ENCODE data around the gene SIK3.

The SIK3 gene

DNA sequence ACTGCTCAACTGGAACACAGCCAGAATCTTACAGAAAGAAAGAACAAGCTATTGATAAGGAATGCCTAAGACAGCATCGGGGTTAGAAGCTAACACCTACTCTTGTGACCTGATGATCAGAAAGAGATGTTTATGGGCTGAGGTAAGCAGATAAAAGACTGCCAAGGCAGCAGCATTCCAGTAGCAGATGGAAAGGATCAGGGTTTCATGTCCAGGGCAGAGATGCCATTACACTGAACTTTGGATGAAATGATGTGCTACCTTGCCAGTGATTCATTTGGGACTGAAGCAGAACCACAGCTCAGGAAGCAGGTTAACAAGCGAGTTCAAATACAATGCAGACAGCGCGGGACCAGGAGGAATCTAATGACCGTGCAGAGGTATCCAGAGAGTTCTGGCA is 233.7 kb downstream of the SIK3 start:
- DNase-seq (ENCODE audit: low spot score) = no peak

DNA sequence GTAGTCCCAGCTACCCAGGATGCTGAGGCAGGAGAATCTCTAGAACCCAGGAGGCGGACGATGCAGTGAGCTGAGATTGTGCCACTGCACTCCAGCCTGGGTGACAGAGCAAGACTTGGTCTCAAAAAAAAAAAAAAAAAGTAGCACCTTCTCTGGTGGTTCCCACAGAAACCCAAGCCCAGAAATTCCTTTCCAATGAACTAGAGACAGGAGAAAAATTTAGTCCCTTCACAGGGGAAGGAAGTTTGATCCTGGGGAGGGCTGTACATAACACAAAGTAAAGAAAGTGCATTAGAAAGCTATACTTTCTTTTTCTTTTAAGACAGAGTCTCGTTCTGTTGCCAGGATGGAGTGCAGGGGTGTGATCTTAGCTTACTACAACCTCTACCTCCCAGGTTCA is 235.3 kb downstream of the SIK3 start:
- no peak for DNase-seq (ENCODE audit: low spot score)

DNA sequence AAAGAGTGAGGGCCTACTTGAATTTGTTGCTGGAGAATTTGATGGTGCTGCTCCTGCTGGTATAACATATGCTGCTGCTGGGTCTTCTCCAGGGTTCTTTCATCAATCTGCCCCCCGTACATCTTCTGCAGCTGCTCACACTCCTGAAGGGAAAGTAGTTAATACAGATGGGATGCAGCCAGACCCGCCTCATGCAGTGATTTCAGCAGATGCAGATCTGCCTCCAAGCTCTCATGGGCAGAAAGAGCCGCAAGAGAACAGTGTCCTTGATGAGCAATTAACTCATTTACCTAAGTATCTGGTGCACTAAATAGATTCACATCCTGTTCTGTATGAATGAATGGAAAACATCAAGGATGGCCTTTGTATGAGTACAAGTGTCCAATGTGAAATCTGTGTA is 236.0 kb downstream of the SIK3 start:
- no peak for DNase-seq (ENCODE audit: low spot score)

DNA sequence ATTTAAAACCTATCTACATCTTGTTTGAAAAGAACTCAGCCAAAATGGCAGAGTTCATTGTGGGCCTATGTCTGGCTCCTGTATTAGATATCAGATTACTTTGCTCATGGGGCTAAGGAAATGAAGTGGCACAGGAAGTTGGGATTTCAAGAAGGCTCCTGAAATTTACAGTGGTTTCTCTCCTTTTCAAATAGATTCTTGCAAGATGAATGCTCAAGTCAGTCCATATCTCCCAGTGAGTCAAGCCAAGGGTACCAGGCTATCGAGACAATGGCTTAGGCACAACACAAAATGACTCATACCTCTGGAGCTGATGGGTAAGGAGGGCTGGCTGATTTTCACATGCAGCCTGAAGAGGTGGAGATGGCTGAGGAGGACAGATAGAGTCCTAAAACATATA is 236.7 kb downstream of the SIK3 start:
- DNase-seq (ENCODE audit: low spot score) = no peak

DNA sequence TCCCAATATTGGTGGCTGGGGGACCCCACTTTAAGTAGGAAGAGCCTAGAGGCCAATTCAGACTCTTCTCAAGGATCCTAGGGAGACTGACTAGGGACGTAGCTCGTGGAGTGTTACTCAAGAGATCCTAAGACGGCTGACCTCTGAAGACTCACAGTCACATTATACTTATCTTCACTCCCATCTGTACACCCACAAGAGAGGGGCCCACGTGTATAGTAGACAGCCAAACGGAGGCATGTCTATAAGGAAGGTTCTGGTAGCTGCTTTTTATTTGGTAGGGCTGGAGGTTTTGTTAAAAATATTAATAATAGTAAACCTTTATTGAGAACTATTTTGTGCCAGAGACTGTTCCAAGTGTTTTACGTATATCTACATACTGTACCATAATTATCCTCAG is 237.9 kb downstream of the SIK3 start:
- no peak for DNase-seq (ENCODE audit: low spot score)

DNA sequence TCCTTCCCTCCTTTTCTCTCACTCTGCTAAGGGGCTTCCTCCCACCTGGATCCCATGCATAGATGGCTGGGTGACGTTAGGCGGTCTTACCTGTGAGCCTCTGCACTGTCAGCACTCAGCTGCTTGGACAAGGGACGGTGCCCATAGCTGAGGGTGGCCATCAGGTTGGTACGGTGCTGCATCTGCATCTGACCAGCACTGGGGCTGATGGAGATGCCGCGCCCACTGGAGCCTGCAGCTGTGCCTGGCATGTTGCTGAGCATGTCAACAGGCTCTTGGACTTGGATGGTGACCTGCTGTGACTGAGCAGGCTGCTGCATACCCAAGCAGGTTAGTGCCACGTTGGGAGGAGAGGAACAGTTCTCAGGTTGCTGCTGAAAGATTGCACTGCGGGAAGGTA is 239.1 kb downstream of the SIK3 start:
- DNase-seq (ENCODE audit: low spot score) = no peak

DNA sequence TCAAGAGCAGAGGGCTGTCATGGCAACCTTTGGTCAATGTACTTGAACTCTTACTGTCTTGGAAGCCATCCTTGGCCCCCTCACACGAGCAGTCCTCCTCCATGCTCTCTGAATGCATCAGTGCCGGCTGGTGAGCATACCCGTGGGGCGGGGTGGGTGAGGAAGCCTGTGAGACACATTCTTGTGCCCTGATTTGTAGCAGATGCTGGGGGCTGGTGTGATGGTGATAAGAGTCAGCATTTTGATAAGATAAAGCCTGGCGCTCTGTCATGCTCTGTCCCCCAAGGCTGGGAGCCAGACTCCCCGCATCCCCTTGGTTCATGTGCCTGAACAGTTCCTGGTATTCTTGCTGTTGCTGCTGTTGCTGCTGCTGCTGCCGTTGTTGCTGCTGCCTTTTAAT is 240.3 kb downstream of the SIK3 start:
- no peak for DNase-seq (ENCODE audit: low spot score)

DNA sequence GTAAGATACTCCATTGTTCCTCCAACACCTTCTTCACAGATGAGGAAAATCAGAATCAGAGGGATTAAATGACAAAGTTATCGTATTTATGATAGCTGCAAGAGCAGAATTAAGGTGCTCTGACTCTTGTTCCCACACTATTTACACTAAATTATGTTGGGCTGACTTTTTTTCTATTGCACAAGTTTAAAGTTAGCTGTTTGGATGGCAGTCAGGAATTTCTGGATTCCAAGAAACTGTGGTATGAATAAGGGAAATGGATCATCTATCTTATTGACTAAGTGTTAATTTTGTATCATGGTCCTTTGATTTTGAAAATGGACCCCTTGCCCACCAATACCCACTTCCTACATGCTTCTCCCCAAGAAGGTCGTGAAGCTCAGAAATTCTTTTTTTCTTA is 240.9 kb downstream of the SIK3 start:
- DNase-seq (ENCODE audit: low spot score) = no peak

DNA sequence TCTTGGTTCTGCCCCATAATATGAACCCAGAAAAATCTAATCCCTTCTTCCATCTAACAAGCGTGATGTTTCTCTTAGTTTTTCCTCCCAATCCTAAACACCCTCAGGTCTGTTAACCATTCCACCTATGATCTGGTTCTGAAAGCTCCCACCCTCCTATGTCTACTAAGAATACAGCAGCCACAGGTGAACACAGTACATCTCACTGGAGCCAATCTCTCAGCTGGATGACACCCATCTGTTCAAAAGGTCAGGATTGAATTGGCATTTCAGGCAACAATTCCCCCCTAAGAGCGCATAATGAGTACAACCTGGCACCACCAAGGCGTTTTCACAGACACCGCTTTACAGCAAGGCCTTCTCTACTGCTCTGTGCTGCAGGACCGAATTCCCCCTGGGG is 241.8 kb downstream of the SIK3 start:
- no peak for DNase-seq (ENCODE audit: low spot score)

DNA sequence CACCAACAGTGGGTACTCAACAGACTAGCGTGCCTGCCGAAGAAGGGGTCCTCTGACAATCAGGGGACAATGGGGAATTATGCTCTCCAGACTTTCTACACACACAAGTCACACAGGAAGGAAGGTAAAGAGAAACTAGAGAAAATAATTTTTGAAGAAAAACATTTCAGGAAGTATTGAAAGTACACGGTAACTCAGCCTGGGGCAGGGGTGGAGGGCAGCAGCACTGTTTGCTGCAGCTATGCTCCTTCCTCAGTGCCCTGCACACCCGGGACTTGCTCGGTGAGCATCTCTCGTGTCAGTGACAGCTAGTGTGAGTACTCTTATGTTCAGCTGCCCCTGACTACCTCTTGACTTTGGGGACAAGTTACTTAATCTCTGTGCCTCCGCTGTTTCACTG is 242.8 kb downstream of the SIK3 start:
- no peak for DNase-seq (ENCODE audit: low spot score)

DNA sequence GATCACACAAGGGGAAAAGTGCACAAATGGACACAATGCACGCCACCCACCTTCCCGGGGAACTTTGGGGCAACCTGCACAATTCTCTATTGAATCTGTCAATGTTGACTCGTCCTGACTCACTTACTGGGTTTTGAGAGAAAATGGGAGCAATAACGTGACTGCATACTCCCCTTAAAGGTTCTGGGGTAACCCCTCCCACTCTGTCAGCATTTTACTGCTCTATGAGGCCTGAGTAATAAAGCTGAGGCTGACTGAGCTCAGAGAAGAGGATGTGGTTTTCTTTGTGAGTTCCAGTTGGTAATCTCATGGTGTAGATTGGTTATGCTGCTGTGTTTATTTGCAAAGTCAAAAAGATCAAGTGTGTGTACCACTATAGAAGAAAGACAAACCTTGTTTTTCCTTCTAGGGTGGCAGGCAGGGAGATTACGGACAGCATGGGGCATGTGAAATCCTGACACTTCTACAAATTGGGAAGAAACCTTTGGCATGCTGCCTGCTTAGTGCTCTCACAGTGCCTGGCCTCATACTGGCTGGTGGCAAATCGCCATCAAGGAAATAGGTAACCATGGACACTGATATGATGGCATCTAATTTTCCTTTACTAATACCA is 244.7 kb downstream of the SIK3 start:
- no peak for DNase-seq (ENCODE audit: low spot score)

DNA sequence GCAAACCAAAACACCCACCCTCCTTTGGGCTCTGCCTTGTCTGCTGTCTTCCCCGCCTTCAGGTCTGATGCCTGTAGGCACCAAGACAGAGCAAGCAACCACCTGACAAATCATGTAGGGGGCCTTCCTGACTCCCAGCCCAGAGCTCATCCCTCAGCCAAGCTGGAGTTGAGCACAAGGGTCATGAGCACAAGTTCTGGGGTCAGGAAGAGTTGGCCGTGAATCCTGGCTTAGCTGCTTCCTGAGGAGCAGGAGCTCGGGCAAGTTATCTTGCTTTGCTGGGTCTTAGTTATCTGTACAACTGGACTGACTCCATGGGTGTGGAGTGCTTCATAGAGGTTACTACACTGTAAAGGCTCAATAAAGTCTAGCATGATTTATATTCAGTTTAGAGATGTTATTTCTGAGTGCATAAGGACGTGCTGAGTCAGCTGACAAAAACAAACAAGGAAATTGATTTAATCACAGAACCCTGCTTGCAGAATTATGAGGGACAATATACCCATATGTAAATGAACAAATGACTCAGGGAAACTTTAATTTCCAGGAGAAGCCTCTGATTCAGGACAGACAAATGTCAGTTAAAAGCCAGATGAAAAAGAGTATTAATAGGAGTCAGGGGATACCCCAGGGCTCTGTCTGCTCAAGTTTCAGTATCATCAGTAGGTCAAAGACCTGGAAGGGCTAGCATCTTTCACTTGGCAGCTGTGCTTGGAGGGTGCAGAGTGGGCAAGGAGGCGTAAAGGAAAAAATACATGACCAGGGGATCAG is 245.8 kb downstream of the SIK3 start:
- DNase-seq (ENCODE audit: low spot score) = no peak

DNA sequence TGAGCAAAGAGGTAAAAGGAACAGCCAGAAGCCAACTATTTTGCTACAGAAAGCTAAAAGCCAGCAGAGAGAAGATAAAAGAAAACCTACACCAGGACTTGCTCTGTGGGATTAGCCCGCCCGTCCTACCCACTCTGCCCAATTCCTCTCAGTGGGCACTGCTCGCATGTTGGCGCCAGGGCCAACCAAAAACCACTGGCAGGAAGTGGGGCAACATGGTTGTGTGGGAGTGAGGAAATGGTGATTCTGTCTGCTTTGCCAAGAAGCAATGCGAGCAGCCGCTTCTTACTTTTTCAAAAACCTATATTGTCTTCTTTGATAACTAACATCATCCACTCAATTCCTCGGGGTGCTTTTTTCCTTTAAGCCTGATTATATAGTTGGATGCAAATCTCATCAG is 246.6 kb downstream of the SIK3 start:
- DNase-seq (ENCODE audit: low spot score) = no peak

DNA sequence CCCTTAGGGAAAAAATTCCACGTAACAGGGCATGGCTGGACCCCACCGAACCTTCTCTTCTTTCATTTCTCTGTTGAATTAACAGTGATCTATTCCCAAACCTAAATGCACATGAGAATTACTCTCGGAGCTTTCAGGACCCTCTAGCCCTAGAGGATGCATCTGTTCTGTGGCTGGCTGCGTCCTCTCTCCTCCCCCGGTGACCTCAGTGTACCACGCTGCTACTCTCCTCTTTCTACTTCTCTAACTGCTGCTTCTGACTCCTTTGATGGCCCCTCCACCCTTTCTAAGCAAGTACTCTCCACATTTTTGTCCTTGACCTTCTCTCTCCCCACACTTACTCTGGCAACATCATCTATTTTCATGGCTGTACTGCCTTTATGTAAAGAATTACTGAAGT is 248.7 kb downstream of the SIK3 start:
- DNase-seq (ENCODE audit: low spot score) = no peak

DNA sequence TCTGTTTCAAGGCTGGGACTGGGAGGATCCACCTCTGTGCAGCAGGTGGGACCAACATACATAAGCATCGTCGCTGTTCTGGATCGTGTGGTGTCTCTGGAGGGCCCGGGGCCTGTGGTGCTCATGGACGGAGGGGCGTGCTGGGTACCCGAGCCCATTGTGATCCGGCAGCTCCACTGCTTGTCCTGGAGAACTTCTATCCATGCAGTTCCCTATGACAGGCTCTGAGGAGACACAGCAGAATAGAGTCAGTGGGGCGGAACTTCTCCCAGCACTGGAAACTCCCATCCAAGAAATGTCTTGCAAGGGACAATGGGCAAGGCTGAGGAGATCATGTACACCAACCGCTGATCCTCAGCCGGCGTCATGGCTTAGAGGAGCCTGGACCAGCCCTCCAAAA is 249.2 kb downstream of the SIK3 start:
- no peak for DNase-seq (ENCODE audit: low spot score)

DNA sequence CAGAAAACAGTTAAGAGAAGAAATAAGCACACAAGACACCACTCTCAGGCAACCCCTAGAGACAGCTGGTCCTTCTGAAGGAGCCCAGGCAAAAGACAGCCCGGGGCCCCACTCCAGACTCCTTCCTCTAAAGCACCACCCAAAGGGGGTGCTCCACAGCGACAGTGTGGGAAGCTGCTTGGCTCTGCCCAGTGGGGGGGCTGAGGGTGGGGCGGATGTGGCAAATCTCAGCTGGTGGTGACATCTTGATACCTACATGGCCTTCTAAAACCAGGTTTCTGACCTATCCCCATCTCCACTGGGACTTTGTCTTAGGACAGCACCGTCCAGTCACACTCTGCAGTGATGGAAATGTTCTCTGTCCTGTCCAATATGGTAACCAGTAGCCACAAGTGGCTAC is 250.6 kb downstream of the SIK3 start:
- DNase-seq (ENCODE audit: low spot score) = no peak

DNA sequence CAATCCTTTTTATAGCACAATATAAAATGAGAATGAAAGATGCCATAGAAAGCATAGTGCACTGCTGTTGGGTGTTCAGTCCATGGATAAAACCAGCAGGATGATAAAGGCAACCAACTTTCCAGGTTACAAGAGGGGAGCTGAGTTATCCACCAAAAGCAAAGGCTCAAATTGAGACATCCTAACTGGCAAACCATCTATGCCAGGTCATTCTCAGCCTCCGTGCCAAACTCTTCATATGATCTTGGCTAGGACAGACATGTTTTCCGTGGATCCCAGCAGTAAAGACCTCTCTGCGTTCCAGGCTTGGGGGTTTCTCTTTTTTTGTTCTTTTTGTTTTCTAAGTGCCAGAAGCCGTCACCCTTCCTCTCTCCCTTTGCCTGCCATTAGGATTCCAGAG is 253.5 kb downstream of the SIK3 start:
- DNase-seq (ENCODE audit: low spot score) = no peak

DNA sequence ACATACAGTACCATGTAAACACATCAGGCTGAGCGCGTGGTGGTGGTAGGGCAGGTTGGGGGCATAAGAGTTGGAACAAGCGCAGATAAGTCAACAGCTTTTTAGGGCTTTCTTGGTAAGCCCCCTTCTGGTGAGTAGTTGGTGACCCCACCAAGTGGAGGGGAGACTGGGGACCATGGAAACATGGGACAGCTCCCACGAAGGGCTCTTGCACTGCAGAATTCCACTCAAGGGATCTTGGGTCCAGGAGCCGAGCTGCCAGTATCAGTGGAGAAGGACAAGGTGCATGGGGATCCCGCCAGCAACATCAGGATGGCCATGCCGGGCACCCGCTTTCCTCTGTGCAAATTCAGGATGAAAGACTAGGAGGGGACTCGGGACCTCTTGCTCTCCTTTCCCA is 254.6 kb downstream of the SIK3 start:
- DNase-seq (ENCODE audit: low spot score) = no peak

DNA sequence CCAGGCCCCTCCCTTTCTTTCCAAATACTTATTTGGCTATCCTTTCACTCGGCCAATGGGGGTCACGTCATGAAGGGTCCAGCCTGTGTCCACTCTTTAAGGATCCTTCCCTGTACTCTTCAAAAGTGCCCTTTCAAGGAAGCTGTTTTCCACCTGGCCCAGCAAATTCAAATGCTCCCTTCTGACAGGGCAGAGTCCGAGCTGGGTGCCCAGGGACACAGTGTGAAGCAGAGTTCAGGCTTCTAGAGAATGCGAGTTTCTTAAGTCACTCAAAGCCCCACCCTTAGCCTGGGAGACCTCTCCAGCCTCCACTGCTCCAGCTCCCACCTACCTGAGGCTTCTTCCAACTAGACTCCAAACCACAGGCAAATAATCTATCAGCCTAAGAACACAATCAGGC is 255.3 kb downstream of the SIK3 start:
- no peak for DNase-seq (ENCODE audit: low spot score)

DNA sequence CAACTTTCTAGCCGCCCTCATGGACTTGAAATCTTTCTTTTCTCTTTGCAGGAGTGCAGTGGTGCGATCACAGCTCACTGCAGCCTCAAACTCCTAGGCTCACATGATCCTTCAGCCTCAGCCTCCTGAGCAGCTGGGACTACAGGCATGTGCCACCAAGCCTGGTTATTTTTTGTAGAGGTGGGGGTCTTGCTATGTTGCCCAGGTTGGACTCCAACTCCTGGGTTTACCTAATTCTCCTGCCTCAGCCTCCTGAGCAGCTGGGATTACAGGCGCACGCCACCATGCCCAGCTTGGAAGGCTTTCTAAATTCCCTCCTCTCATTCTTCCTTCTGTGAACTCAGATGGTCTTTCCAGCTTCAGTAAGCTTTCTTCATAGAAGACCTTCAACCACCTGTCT is 256.1 kb downstream of the SIK3 start:
- DNase-seq (ENCODE audit: low spot score) = no peak

DNA sequence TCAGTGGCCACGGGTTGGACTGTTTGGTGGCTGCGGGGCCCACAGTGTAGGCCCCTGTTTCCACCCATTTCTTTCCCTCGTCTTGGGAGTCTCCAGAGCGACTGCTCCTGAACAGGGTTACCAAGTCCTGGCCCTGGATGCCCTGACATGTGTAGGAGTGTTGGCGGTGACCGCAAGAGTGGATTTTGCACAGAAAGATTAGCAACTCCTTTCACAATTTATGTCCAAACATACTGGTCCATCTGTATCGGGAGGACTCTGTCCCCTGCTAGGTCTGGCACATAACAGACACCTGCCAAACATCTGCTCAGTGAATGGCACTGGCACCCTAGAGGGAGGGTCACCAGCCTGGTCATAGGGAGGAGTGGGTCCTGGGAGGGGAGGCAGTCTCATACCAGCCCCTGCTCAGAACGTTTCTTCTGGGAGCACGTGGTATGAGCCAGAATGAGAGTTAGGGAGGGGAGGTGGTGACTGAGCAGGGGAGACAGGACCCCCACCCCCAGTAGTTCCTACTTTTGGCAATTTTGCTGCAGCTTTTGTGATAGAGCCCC is 257.4 kb downstream of the SIK3 start:
- no peak for DNase-seq (ENCODE audit: low spot score)

DNA sequence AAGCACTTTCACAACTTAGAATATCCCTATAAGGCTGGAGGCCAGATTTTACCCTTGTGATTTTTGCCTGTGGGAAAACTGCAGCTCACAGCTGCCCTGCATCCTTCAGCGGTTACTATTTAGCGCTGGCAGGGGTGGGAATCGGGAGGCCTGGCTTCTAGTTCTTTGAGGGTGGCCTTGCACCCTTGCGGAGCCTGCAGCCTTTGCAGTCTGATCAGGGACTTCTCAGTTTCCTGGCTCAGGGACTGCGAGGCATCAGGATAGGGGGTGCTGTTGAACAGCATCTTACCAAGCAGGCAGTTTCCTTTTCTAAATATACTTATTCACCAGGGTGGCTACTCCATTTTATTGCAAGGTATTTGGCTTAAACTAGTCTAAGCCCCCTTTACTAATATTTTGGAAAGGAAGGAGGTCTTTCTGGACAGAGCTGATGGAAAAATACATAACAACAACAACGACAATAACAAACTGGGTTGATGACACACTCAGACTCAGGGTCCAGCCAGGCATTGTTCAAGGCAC is 257.9 kb downstream of the SIK3 start:
- DNase-seq (ENCODE audit: low spot score) = no peak

DNA sequence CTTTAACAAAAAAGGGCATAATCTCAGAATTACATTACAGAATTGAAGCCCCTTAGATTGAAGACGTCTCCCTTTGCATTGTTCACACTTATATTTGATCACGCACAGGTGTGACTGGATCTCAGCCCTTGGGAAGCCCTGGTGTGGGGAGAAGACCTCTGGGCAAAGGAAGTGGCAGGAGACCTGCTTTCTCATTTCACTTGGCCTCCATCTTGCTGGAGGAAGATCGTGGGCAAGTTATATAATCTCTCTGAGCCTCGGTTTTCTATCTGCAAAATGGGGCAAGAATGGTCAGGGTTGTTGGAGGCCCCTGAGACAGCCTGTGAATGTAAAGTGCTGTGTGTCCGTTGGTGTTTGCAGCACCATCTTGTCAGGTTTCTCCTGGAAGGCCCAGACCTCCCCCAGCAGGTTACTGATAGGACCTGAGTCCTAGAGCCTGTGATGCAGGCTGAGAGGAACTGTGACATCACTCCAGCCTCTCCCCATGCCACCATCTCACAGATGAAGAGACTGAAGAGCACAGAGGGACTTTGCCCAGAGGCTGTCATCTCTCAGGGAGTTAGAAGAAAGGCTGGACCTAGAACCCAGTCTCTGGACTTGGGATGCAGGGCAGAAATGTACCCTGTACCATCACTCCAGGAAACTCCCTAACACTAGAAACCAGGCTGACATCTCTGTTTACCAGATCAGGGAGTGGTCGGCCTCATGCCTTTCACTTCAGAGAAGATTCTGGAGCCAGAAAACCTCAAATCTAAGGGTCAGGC is 259.7 kb downstream of the SIK3 start:
- DNase-seq (ENCODE audit: low spot score) = no peak
